Activated CD8-positive, alpha-beta memory T cell treated with anti-CD3 and anti-CD28 coated beads, Interleukin-2, amount 10 ng/mL, durations not matched to agents 7 days and 5 days (primary cell): ENCODE measurements around the gene FBRSL1. TPM values are rescaled to one million over a fixed set of nuclear protein-coding genes. Genes with fewer than 3 reads are reported as not detected.

ENCODE experiments used
- ATAC-seq: fragments of 150-1000 bp; cut with Tn5 transposase; one replicate; pipeline ENCODE4 v1.10.0; 2021; ENCODE audit warnings: moderate library complexity
- CTCF ChIA-PET: fragments of 350-600 bp; sonication (Branson Sonifier 250); formaldehyde crosslinking; loops from one replicate; lab custom pipeline; 2021; ENCODE audit warnings: antibody characterized with exemption; lab: Charles Lee
- DNase-seq: peaks from one replicate; pipeline ENCODE4 v3.0.0-alpha.2; 2020
- H3K27ac Mint-ChIP-seq: one replicate; pipeline ENCODE4 v1.8.0; 2021; ENCODE audit warnings: mild to moderate bottlenecking, mixed read lengths
- H3K27me3 Mint-ChIP-seq: one replicate; pipeline ENCODE4 v1.8.0; 2021; ENCODE audit warnings: mixed read lengths
- H3K36me3 Mint-ChIP-seq: one replicate; pipeline ENCODE4 v1.8.0; 2021; ENCODE audit warnings: mild to moderate bottlenecking, mixed read lengths
- H3K4me1 Mint-ChIP-seq: one replicate; pipeline ENCODE4 v1.8.0; 2021; ENCODE audit warnings: mixed read lengths
- H3K4me3 Mint-ChIP-seq: one replicate; pipeline ENCODE4 v1.8.0; 2021; ENCODE audit warnings: mild to moderate bottlenecking, moderate library complexity, mixed read lengths
- H3K9me3 Mint-ChIP-seq: one replicate; pipeline ENCODE4 v1.8.0; 2022; ENCODE audit warnings: low read depth, mixed read lengths
- total RNA-seq, 2 experiments: library from RNA; stranded (reverse); gene quantifications; one replicate each; pipeline ENCODE4 v1.2.3, GENCODE V29; 2021

FBRSL1 gene
- total RNA-seq, 2 experiments from 2014 or later = 48.1 to 48.6 TPM

DNA sequence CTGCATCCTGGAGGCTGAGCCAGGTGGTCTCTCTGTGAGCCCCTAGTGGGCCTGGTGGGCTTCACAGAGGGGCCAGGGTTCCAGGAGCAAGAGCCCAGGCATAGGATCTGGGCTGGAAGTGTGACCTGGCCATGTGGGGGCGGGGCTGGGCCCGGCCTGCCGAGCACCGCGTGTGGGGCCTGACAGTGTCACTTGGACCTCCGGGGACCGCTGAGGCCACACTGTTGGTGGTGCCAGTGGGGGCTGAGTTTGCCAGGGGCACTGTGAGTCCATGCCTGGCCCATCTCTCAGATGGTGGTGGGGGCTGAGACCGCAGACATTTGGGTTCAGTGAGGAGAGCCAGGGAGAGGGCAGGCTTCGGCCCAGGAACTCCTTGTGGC is 5.2 kb downstream of the FBRSL1 start:
- Mint-ChIP-seq H3K27me3 (no peaks in the 10 kb centered on the region), H3K9me3 (no peaks in the 10 kb centered on the region), H3K36me3 (no peaks in the 10 kb centered on the region), H3K4me3 (no peak overlapping the region), H3K27ac (no peak overlapping the region), H3K4me1 (peaks cover 28% of the 10 kb centered on the region)
- ATAC-seq (no peak), DNase-seq (no peak)
- CTCF ChIA-PET = interaction anchor here (0.8 kb wide), 1 partner anchor 20 kb away, joined by 3 read pairs; no protein-coding TSS in a partner anchor

DNA sequence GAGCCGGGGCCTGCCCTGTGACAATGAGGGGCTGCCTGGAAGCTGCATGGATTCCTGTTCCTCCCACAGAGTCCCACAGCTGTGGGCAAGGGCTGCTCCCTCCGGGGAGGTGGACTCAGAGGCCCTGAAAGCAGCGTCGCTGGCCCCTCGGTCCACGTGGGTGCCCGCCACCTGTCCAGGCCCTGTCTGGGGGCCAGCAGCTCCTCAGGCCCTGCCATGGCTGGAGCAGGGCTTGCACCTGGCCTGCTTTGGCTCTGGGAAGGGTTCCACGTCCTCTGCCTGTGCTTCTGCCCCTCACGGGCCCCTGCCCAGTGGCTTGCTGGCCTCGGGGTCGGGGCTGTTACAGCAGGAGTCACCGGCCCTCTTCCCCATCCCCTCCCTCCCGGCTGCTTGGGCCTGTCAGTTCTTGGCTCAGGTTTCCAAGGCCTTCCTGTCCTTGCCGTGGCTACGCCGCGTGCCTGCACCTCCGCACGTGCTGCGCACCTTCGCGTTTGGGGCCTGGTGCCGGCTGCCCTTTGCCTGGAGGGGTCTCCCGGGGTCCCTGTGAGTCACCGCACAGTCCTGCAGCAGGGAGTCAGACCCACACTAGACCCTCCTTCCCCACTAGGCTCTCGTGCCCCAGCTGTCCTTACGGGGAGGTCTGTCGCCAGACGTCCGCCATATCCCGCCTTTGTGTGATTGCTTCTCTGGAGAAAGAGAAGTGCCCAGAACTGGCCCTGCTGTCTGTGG is 5.8 kb downstream of the FBRSL1 start:
- Mint-ChIP-seq H3K27me3 (no peaks in the 10 kb centered on the region), H3K4me1 (peaks cover 28% of the 10 kb centered on the region), H3K9me3 (no peaks in the 10 kb centered on the region), H3K27ac (no peak overlapping the region), H3K36me3 (no peaks in the 10 kb centered on the region), H3K4me3 (no peak overlapping the region)
- CTCF ChIA-PET = interaction anchor here (0.8 kb wide), 1 partner anchor 19 kb away, joined by 3 read pairs; no protein-coding TSS in a partner anchor
- ATAC-seq (no peak), DNase-seq (no peak)

GRCh38 chr12:132496358-132496669 is 6.4 kb downstream of the FBRSL1 start:
- CTCF ChIA-PET = no interaction called here
- no peak for ATAC-seq
- H3K27ac Mint-ChIP-seq = no peak overlapping the region
- peaks cover 24% of the 10 kb centered on the region for H3K4me1 Mint-ChIP-seq
- no peaks in the 10 kb centered on the region for H3K9me3 Mint-ChIP-seq
- no peak overlapping the region for H3K4me3 Mint-ChIP-seq
- no peaks in the 10 kb centered on the region for H3K36me3 Mint-ChIP-seq
- no peaks in the 10 kb centered on the region for H3K27me3 Mint-ChIP-seq
- no peak for DNase-seq

DNA sequence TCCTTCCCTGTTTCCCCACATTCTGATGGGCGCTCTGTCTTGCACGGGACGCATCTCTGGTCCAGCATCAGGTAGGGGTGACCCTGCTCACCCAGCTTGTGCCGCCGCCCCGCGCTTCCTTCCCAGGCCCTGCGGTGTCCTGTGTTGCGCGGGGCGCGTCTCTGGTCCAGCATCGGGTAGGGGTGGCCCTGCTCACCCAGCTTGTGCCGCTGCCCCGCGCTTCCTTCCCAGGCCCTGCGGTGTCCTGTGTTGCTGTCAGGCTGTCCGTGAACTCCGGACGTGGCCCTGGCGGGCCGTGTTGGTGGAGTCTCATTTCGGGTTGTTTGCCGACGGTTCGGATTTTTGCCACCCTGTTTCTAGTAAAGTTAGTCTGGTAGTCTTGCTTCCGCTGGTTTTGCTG is 6.8 kb downstream of the FBRSL1 start:
- no peaks in the 10 kb centered on the region for H3K9me3 Mint-ChIP-seq

GRCh38 chr12:132497514-132498405 is 7.8 kb downstream of the FBRSL1 start:
- Mint-ChIP-seq H3K4me3 (no peak overlapping the region), H3K9me3 (no peaks in the 10 kb centered on the region), H3K36me3 (no peaks in the 10 kb centered on the region), H3K27me3 (no peaks in the 10 kb centered on the region), H3K27ac (no peak overlapping the region), H3K4me1 (peaks cover 11% of the 10 kb centered on the region)
- CTCF ChIA-PET = interaction anchor here (1.4 to 2.2 kb wide), 2 partner anchors 26 to 82 kb away, joined by 4 to 6 read pairs; no protein-coding TSS in a partner anchor
- ATAC-seq (no peak), DNase-seq (no peak)

More for the DNA sequence above, 6.8 kb downstream of the FBRSL1 start:
- Mint-ChIP-seq H3K4me1 (peaks cover 20% of the 10 kb centered on the region), H3K27ac (no peak overlapping the region), H3K36me3 (no peaks in the 10 kb centered on the region), H3K4me3 (no peak overlapping the region), H3K27me3 (no peaks in the 10 kb centered on the region)
- no peak for ATAC-seq
- CTCF ChIA-PET = interaction anchor here (2.2 kb wide), 1 partner anchor 81 kb away, joined by 6 read pairs; no protein-coding TSS in a partner anchor
- no peak for DNase-seq

GRCh38 chr12:132498931-132499330 is 9.0 kb downstream of the FBRSL1 start:
- CTCF ChIA-PET = interaction anchor here (1.4 to 2.2 kb wide), 2 partner anchors 25 to 84 kb away, joined by 4 to 6 read pairs; no protein-coding TSS in a partner anchor
- Mint-ChIP-seq H3K27ac (no peak overlapping the region), H3K9me3 (no peaks in the 10 kb centered on the region), H3K4me1 (peaks cover 5% of the 10 kb centered on the region), H3K36me3 (no peaks in the 10 kb centered on the region), H3K27me3 (no peaks in the 10 kb centered on the region), H3K4me3 (no peak overlapping the region)
- ATAC-seq (no peak), DNase-seq (no peak)

GRCh38 chr12:132500142-132500855 is 10.3 kb downstream of the FBRSL1 start:
- Mint-ChIP-seq H3K27ac (no peak overlapping the region), H3K4me3 (no peak overlapping the region), H3K36me3 (no peaks in the 10 kb centered on the region), H3K4me1 (peaks cover 3% of the 10 kb centered on the region), H3K27me3 (no peaks in the 10 kb centered on the region), H3K9me3 (no peaks in the 10 kb centered on the region)
- DNase-seq (no peak), ATAC-seq (no peak)
- CTCF ChIA-PET = interaction anchor here (0.8 kb wide), 1 partner anchor 17 kb away, joined by 3 read pairs; no protein-coding TSS in a partner anchor

DNA sequence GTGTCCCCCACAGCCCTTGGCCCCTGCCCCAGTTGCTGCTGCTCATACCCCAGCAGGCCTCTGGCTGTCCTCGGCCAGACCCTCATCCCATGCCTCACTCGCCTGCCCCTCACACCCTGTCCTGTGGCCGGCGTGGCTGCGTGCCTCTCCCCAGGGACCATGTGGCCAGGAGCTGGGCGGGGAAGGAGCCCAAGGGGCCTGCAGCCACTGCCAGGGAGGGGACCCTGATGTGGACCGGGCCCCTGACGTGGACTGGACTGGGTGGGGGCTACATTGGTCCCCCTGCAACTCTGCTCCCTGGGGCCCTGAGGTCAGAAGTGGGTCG is 10.9 kb downstream of the FBRSL1 start:
- DNase-seq (no peak), ATAC-seq (no peak)
- Mint-ChIP-seq H3K4me3 (no peak overlapping the region), H3K36me3 (no peaks in the 10 kb centered on the region), H3K27ac (no peak overlapping the region), H3K27me3 (no peaks in the 10 kb centered on the region), H3K9me3 (no peaks in the 10 kb centered on the region), H3K4me1 (peaks cover 5% of the 10 kb centered on the region)
- CTCF ChIA-PET = interaction anchor here (0.8 kb wide), 1 partner anchor 16 kb away, joined by 3 read pairs; no protein-coding TSS in a partner anchor

- H3K27me3 Mint-ChIP-seq = no peaks in the 10 kb centered on the region
- H3K36me3 Mint-ChIP-seq = no peaks in the 10 kb centered on the region
- CTCF ChIA-PET = interaction anchor here (0.8 kb wide), 1 partner anchor 15 kb away, joined by 3 read pairs; no protein-coding TSS in a partner anchor
- H3K4me1 Mint-ChIP-seq = peaks cover 9% of the 10 kb centered on the region
- H3K4me3 Mint-ChIP-seq = no peak overlapping the region
- ATAC-seq = no peak
- no peaks in the 10 kb centered on the region for H3K9me3 Mint-ChIP-seq
- H3K27ac Mint-ChIP-seq = no peak overlapping the region
- DNase-seq = no peak
Measured at GRCh38 chr12:132501204-132501940, 11.4 kb downstream of the FBRSL1 start.

- ATAC-seq (no peak), DNase-seq (no peak)
- Mint-ChIP-seq H3K4me3 (no peak overlapping the region), H3K27ac (no peak overlapping the region), H3K4me1 (peaks cover 17% of the 10 kb centered on the region), H3K27me3 (no peaks in the 10 kb centered on the region), H3K36me3 (no peaks in the 10 kb centered on the region), H3K9me3 (no peaks in the 10 kb centered on the region)
- CTCF ChIA-PET = interaction anchor here (1.9 kb wide), 1 partner anchor 88 kb away, joined by 6 read pairs; no protein-coding TSS in a partner anchor
Measured at GRCh38 chr12:132502149-132502881, 12.4 kb downstream of the FBRSL1 start.

DNA sequence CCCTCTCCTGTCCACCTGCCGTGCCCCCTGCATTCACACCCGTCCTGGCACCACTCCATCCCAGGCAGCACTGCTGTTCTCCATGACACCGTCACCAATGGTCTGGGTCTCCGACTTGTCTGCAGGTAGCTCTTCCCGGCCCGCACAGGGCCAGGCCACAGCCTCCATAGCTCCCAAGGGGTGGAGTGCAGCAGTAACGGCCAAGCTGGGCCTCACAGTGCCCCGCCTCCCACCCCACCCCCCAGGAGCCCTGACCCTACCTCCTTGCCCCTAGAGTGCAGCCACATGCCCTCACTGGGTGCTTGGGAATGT is 12.9 kb downstream of the FBRSL1 start:
- no peak for ATAC-seq
- Mint-ChIP-seq H3K27me3 (no peaks in the 10 kb centered on the region), H3K27ac (no peak overlapping the region), H3K4me3 (no peak overlapping the region), H3K4me1 (peaks cover 17% of the 10 kb centered on the region), H3K9me3 (no peaks in the 10 kb centered on the region), H3K36me3 (no peaks in the 10 kb centered on the region)
- CTCF ChIA-PET = interaction anchor here (1.9 kb wide), 1 partner anchor 88 kb away, joined by 6 read pairs; no protein-coding TSS in a partner anchor
- DNase-seq = no peak

DNA sequence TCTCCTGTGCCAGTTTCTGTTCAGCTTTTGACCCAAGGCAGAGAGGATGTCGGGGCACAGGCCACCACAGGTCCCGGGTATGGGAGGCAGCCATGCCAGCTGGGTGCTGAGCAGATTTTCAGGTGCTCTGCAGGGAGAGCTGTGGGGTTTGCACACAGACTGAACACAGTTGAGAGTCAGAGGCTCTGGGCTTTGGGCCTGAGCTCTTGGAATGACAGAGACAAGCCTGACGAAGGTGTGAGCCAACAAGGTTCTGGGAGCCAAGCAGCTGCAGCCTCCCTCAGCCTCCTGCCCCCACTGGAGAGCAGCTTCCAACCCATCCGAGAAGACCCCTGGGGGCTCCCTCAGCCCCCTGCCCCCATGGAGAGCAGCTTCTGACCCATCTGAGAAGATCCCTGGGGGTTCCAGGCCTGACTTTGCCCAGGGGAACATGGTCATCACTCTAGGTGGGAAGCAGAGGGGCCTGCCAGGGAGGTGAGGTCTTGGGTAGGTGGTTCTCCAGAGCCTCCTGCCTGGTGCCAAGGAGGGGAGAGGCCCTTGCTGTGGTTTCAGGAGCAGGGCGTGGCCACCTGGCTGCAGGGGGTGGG is 13.8 kb downstream of the FBRSL1 start:
- Mint-ChIP-seq H3K27ac (no peak overlapping the region), H3K27me3 (no peaks in the 10 kb centered on the region), H3K4me3 (no peak overlapping the region), H3K9me3 (no peaks in the 10 kb centered on the region), H3K4me1 (peaks cover 17% of the 10 kb centered on the region), H3K36me3 (no peaks in the 10 kb centered on the region)
- CTCF ChIA-PET = interaction anchor here (0.9 to 1.9 kb wide), 2 partner anchors 19 to 89 kb away, joined by 3 to 6 read pairs; no protein-coding TSS in a partner anchor
- ATAC-seq = no peak
- no peak for DNase-seq
